ENCODE data around the gene YWHAB. TPM values are rescaled to one million over a fixed set of nuclear protein-coding genes. Genes with fewer than 3 reads are reported as not detected.

Gene YWHAB
- total RNA-seq, 1 donor from 2014 or later, result 181 TPM

DNA sequence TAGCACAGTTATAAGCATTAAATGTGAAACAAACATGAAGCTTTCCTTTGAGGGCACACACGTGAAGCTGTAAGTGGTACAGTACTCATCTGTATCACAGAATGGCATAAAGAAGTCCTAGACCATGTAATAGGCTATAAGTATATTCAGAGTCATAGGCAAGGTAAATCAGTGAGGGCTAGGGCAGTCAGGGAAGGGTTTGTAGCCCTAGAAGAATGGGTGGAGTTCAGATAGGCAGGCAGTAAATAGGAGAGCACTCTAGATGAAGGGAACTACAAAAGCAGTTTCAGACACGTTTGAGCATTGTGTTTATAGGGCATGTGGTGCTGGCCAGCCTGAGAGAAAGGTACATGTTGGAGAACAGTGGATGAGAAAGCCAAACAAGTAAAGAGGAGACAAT lies 9.5 kb downstream of the YWHAB start:
- Mint-ChIP-seq H3K36me3 (ENCODE audit: unreplicated experiment) (no peaks in the 10 kb centered on the region), H3K4me1 (ENCODE audit: low read depth, unreplicated experiment) (peaks cover 9% of the 10 kb centered on the region), H3K27me3 (ENCODE audit: unreplicated experiment) (no peaks in the 10 kb centered on the region), H3K4me3 (ENCODE audit: unreplicated experiment) (no peak overlapping the region), H3K9me3 (ENCODE audit: unreplicated experiment) (no peaks in the 10 kb centered on the region), H3K27ac (ENCODE audit: unreplicated experiment) (no peak overlapping the region)
- no peak for TF ChIP-seq CTCF (IDR thresholded peaks at IDR 0.05; ENCODE audit: partially characterized antibody, unreplicated experiment)
- DNase-seq, result no peak

DNA sequence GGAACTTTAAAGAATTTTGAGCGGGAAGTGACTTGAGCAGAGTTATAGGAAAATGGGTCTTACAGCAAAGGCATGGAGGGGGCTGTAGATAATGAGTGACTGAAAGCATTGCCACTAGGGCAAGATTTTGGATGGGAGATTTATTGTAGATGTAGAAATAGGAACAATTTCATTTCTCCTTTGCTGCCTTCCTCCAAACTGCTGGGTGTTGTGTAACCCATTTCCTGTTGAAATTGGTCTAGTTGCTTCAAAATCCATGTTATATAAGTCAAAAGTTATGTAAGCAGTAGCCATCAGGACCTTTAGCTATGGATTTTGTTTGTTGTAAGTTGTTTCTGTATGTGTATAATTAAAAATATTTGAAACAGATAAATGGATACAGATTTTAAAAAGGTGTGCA lies 11.1 kb downstream of the YWHAB start:
- TF ChIP-seq CTCF (IDR thresholded peaks at IDR 0.05; ENCODE audit: partially characterized antibody, unreplicated experiment), result no peak
- Mint-ChIP-seq H3K4me3 (ENCODE audit: unreplicated experiment) (no peak overlapping the region), H3K36me3 (ENCODE audit: unreplicated experiment) (no peaks in the 10 kb centered on the region), H3K27ac (ENCODE audit: unreplicated experiment) (no peak overlapping the region), H3K27me3 (ENCODE audit: unreplicated experiment) (no peaks in the 10 kb centered on the region), H3K9me3 (ENCODE audit: unreplicated experiment) (no peaks in the 10 kb centered on the region), H3K4me1 (ENCODE audit: low read depth, unreplicated experiment) (peaks cover 13% of the 10 kb centered on the region)
- no peak for DNase-seq

- Mint-ChIP-seq H3K36me3 (ENCODE audit: unreplicated experiment) (no peaks in the 10 kb centered on the region), H3K27ac (ENCODE audit: unreplicated experiment) (no peak overlapping the region), H3K4me3 (ENCODE audit: unreplicated experiment) (no peak overlapping the region), H3K27me3 (ENCODE audit: unreplicated experiment) (no peaks in the 10 kb centered on the region), H3K9me3 (ENCODE audit: unreplicated experiment) (no peaks in the 10 kb centered on the region), H3K4me1 (ENCODE audit: low read depth, unreplicated experiment) (peaks cover 13% of the 10 kb centered on the region)
- DNase-seq, result no peak
- no peak for TF ChIP-seq CTCF (IDR thresholded peaks at IDR 0.05; ENCODE audit: partially characterized antibody, unreplicated experiment)
Observed at GRCh38 chr20:44897133-44897532, 11.6 kb downstream of the YWHAB start.

GRCh38 chr20:44900231-44900854 lies 14.8 kb downstream of the YWHAB start:
- DNase-seq, result no peak
- Mint-ChIP-seq H3K4me1 (ENCODE audit: low read depth, unreplicated experiment) (peaks cover 4% of the 10 kb centered on the region), H3K27ac (ENCODE audit: unreplicated experiment) (no peak overlapping the region), H3K36me3 (ENCODE audit: unreplicated experiment) (no peaks in the 10 kb centered on the region), H3K4me3 (ENCODE audit: unreplicated experiment) (no peak overlapping the region), H3K9me3 (ENCODE audit: unreplicated experiment) (no peaks in the 10 kb centered on the region), H3K27me3 (ENCODE audit: unreplicated experiment) (no peaks in the 10 kb centered on the region)
- TF ChIP-seq CTCF (IDR thresholded peaks at IDR 0.05; ENCODE audit: partially characterized antibody, unreplicated experiment), result no peak

DNA sequence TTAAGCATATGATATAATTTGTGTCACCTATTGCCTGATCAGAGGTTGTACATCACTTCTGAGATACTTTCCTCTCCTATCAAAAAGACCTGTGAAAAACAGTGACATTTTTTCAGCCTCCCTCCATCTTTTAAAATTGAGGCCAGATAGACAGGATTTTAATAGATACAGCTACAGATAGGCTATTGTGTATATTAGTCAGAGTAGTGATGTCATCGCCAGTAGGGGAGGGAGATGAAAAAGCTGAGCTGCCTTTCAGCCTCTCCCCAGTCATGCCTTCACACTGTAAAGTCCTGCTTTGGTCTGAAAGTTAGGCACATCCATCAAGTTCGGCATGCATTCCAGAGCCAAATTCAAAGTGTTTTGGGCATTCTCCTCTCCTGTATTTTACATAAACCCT lies 16.5 kb downstream of the YWHAB start:
- Mint-ChIP-seq H3K4me1 (ENCODE audit: low read depth, unreplicated experiment) (peaks cover 4% of the 10 kb centered on the region), H3K9me3 (ENCODE audit: unreplicated experiment) (no peaks in the 10 kb centered on the region), H3K36me3 (ENCODE audit: unreplicated experiment) (no peaks in the 10 kb centered on the region), H3K4me3 (ENCODE audit: unreplicated experiment) (no peak overlapping the region), H3K27me3 (ENCODE audit: unreplicated experiment) (no peaks in the 10 kb centered on the region), H3K27ac (ENCODE audit: unreplicated experiment) (no peak overlapping the region)
- TF ChIP-seq CTCF (IDR thresholded peaks at IDR 0.05; ENCODE audit: partially characterized antibody, unreplicated experiment), result no peak
- DNase-seq, result no peak
